ENCODE measurements around the gene KIAA0930.

GRCh38 chr22:45212992-45213751 is 27.5 kb downstream of the KIAA0930 start:
- TF ChIP-seq, protein P1, sequence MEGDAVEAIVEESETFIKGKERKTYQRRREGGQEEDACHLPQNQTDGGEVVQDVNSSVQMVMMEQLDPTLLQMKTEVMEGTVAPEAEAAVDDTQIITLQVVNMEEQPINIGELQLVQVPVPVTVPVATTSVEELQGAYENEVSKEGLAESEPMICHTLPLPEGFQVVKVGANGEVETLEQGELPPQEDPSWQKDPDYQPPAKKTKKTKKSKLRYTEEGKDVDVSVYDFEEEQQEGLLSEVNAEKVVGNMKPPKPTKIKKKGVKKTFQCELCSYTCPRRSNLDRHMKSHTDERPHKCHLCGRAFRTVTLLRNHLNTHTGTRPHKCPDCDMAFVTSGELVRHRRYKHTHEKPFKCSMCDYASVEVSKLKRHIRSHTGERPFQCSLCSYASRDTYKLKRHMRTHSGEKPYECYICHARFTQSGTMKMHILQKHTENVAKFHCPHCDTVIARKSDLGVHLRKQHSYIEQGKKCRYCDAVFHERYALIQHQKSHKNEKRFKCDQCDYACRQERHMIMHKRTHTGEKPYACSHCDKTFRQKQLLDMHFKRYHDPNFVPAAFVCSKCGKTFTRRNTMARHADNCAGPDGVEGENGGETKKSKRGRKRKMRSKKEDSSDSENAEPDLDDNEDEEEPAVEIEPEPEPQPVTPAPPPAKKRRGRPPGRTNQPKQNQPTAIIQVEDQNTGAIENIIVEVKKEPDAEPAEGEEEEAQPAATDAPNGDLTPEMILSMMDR (IDR thresholded peaks at IDR 0.05; ENCODE audit: low read length) = no peak
- no peak for TF ChIP-seq EZH2 (IDR thresholded peaks at IDR 0.05; ENCODE audit: borderline replicate concordance, low read length)
